Measurements from ENCODE around the gene AKAP13.

Gene AKAP13

GRCh38 chr15:85397926-85398325 lies 17.5 kb downstream of the AKAP13 start:
- ChIA-PET CTCF (interaction anchor here (1.1 to 2.2 kb wide), 2 partner anchors 34 to 101 kb away, joined by 3 to 4 read pairs; no protein-coding TSS in a partner anchor), POLR2A (interaction anchor here (0.5 kb wide), 1 partner anchor 96 kb away, joined by 3 read pairs; no protein-coding TSS in a partner anchor)
- H3K4me3 ChIP-seq (ENCODE audit: low read depth, low read length) = no peak overlapping the region
- no peak for DNase-seq (ENCODE audit: low read depth, low spot score)
- no peak for TF ChIP-seq CTCF (IDR thresholded peaks at IDR 0.05; ENCODE audit: insufficient read depth, low read length, missing control alignments)

- CTCF ChIA-PET = interaction anchor here (2.2 kb wide), 1 partner anchor 35 kb away, joined by 4 read pairs; no protein-coding TSS in a partner anchor
Measured at GRCh38 chr15:85398822-85399221, 18.4 kb downstream of the AKAP13 start.

GRCh38 chr15:85399627-85400026 lies 19.2 kb downstream of the AKAP13 start:
- no peak for TF ChIP-seq CTCF (IDR thresholded peaks at IDR 0.05; ENCODE audit: insufficient read depth, low read length, missing control alignments)
- ChIA-PET POLR2A (no interaction called here), CTCF (no interaction called here)
- DNase-seq (ENCODE audit: low read depth, low spot score) = no peak
- no peak overlapping the region for H3K4me3 ChIP-seq (ENCODE audit: low read depth, low read length)

More at GRCh38 chr15:85398822-85399221, 18.4 kb downstream of the AKAP13 start:
- H3K4me3 ChIP-seq (ENCODE audit: low read depth, low read length) = no peak overlapping the region
- no peak for TF ChIP-seq CTCF (IDR thresholded peaks at IDR 0.05; ENCODE audit: insufficient read depth, low read length, missing control alignments)
- DNase-seq (ENCODE audit: low read depth, low spot score) = no peak
- POLR2A ChIA-PET = no interaction called here

GRCh38 chr15:85400606-85401005 lies 20.2 kb downstream of the AKAP13 start:
- H3K4me3 ChIP-seq (ENCODE audit: low read depth, low read length) = no peak overlapping the region
- ChIA-PET CTCF (interaction anchor here (1.0 to 2.0 kb wide), 7 partner anchors 12 to 104 kb away, joined by 3 to 7 read pairs (median 4); no protein-coding TSS in a partner anchor), POLR2A (interaction anchor here (0.6 kb wide), 1 partner anchor 20 kb away, joined by 3 read pairs; the partner anchor contains the start of gene AKAP13)
- no peak for DNase-seq (ENCODE audit: low read depth, low spot score)
- no peak for TF ChIP-seq CTCF (IDR thresholded peaks at IDR 0.05; ENCODE audit: insufficient read depth, low read length, missing control alignments)

GRCh38 chr15:85401108-85401774 lies 20.8 kb downstream of the AKAP13 start:
- ChIA-PET POLR2A (no interaction called here), CTCF (interaction anchor here (1.0 to 2.0 kb wide), 7 partner anchors 13 to 105 kb away, joined by 3 to 7 read pairs (median 4); no protein-coding TSS in a partner anchor)
- no peak overlapping the region for H3K4me3 ChIP-seq (ENCODE audit: low read depth, low read length)
- no peak for DNase-seq (ENCODE audit: low read depth, low spot score)
- TF ChIP-seq CTCF (IDR thresholded peaks at IDR 0.05; ENCODE audit: insufficient read depth, low read length, missing control alignments) = no peak

- TF ChIP-seq CTCF (IDR thresholded peaks at IDR 0.05; ENCODE audit: insufficient read depth, low read length, missing control alignments) = no peak
- H3K4me3 ChIP-seq (ENCODE audit: low read depth, low read length) = no peak overlapping the region
- ChIA-PET POLR2A (no interaction called here), CTCF (interaction anchor here (0.8 to 4.0 kb wide), 5 partner anchors 11 to 106 kb away, joined by 3 to 20 read pairs (median 4); no protein-coding TSS in a partner anchor)
- DNase-seq (ENCODE audit: low read depth, low spot score) = peak; percentile 52
Measured at GRCh38 chr15:85402195-85402881, 21.9 kb downstream of the AKAP13 start.
